WTC11 (cell line): ENCODE results near the gene GPC5. TPM values are rescaled to one million over a fixed set of nuclear protein-coding genes. Genes with fewer than 3 reads are reported as not detected.

Experiments
- ATAC-seq: fragments of 200-7000 bp; cut with Tn5 transposase; 2 replicates; pipeline ENCODE4 v1.10.0; 2021; ENCODE audit warnings: mild to moderate bottlenecking, moderate library complexity
- CTCF ChIA-PET: fragments of 300-600 bp; sonication (Branson Sonifier 250); formaldehyde crosslinking; loops from one replicate; lab custom pipeline; 2021; ENCODE audit warnings: antibody characterized with exemption; lab: Charles Lee
- POLR2A ChIA-PET: fragments of 350-600 bp; sonication (Branson Sonifier 250); formaldehyde crosslinking; loops from one replicate; lab custom pipeline; 2021; ENCODE audit warnings: antibody characterized with exemption; lab: Charles Lee
- DNase-seq: peaks from one replicate; pipeline ENCODE4 v3.0.0; 2021; ENCODE audit warnings: low spot score
- H3K27ac Mint-ChIP-seq: 2 replicates; pipeline ENCODE4 v1.8.0; 2021; ENCODE audit warnings: mixed read lengths
- H3K27me3 Mint-ChIP-seq: 2 replicates; pipeline ENCODE4 v1.8.0; 2021; ENCODE audit warnings: low read depth, mild to moderate bottlenecking, moderate library complexity, mixed read lengths
- H3K36me3 Mint-ChIP-seq: 2 replicates; pipeline ENCODE4 v1.8.0; 2021; ENCODE audit warnings: mixed read lengths
- H3K4me1 Mint-ChIP-seq: 2 replicates; pipeline ENCODE4 v1.8.0; 2022; ENCODE audit warnings: mixed read lengths
- H3K4me3 Mint-ChIP-seq: 2 replicates; pipeline ENCODE4 v1.8.0; 2021; ENCODE audit warnings: mild to moderate bottlenecking, moderate library complexity, mixed read lengths
- H3K9me3 Mint-ChIP-seq: 2 replicates; pipeline ENCODE4 v1.8.0; 2021; ENCODE audit warnings: mixed read lengths
- CREM ChIP-seq: sonication (generic); formaldehyde crosslinking; IDR thresholded peaks from 2 replicates; pipeline ENCODE4 v1.8.1; 2022; ENCODE audit warnings: mild to moderate bottlenecking, missing genetic modification reagents, moderate library complexity
- ELF4 ChIP-seq: sonication (generic); formaldehyde crosslinking; IDR thresholded peaks from 2 replicates; pipeline ENCODE4 v1.8.1; 2022; ENCODE audit warnings: low read depth, mild to moderate bottlenecking, moderate library complexity, missing genetic modification reagents
- MYBL2 ChIP-seq: sonication (generic); formaldehyde crosslinking; IDR thresholded peaks from 2 replicates; pipeline ENCODE4 v1.8.1; 2023; ENCODE audit warnings: mild to moderate bottlenecking, moderate library complexity, missing genetic modification reagents
- NR2C2 ChIP-seq: sonication (generic); formaldehyde crosslinking; IDR thresholded peaks from 2 replicates; pipeline ENCODE4 v1.8.0; 2022; ENCODE audit warnings: mild to moderate bottlenecking, missing genetic modification reagents
- RORB ChIP-seq: fragments of 250-450 bp; sonication (Bioruptor Pico); IDR thresholded peaks from 2 replicates; pipeline ENCODE4 v1.9.0; 2021; ENCODE audit warnings: mild to moderate bottlenecking
- SP1 ChIP-seq: sonication (generic); formaldehyde crosslinking; conservative IDR thresholded peaks from 2 replicates; pipeline ENCODE4 v1.8.1; 2022; ENCODE audit warnings: missing genetic modification reagents
- TCF7 ChIP-seq: sonication (generic); formaldehyde crosslinking; IDR thresholded peaks from 2 replicates; pipeline ENCODE4 v1.8.0; 2022; ENCODE audit warnings: mild to moderate bottlenecking, low read depth, missing genetic modification reagents, moderate library complexity
- ZBTB21 ChIP-seq: sonication (generic); formaldehyde crosslinking; IDR thresholded peaks from 2 replicates; pipeline ENCODE4 v1.8.1; 2023; ENCODE audit warnings: mild to moderate bottlenecking, missing genetic modification reagents, borderline replicate concordance
- ZNF317 ChIP-seq: sonication (generic); formaldehyde crosslinking; IDR thresholded peaks from 2 replicates; pipeline ENCODE4 v1.8.1; 2023; ENCODE audit warnings: low read depth, mild to moderate bottlenecking, moderate library complexity, missing genetic modification reagents, borderline replicate concordance
- total RNA-seq: library from RNA; stranded (reverse); gene quantifications from 3 replicates; pipeline ENCODE4 v1.2.3, GENCODE V29; 2021
- TF ChIP-seq, protein P1 (sequence below): sonication (generic); formaldehyde crosslinking; IDR thresholded peaks from 2 replicates; pipeline ENCODE4 v1.8.0; 2022; ENCODE audit warnings: missing genetic modification reagents
- TF ChIP-seq, protein P2 (sequence below): sonication (generic); formaldehyde crosslinking; IDR thresholded peaks from 2 replicates; pipeline ENCODE4 v1.8.0; 2022; ENCODE audit warnings: mild to moderate bottlenecking, missing genetic modification reagents
- TF ChIP-seq, protein P3 (sequence below): sonication (generic); formaldehyde crosslinking; IDR thresholded peaks from 2 replicates; pipeline ENCODE4 v1.8.1; 2022; ENCODE audit warnings: low read depth, missing genetic modification reagents, borderline replicate concordance
- TF ChIP-seq, protein P4 (sequence below): sonication (generic); formaldehyde crosslinking; IDR thresholded peaks from 2 replicates; pipeline ENCODE4 v1.8.0; 2023; ENCODE audit warnings: missing genetic modification reagents, mild to moderate bottlenecking, borderline replicate concordance
- TF ChIP-seq, protein P5 (sequence below): sonication (generic); formaldehyde crosslinking; IDR thresholded peaks from 2 replicates; pipeline ENCODE4 v1.8.1; 2022; ENCODE audit warnings: missing genetic modification reagents, borderline replicate concordance
- TF ChIP-seq, protein P6 (sequence below): sonication (generic); formaldehyde crosslinking; IDR thresholded peaks from 2 replicates; pipeline ENCODE4 v1.8.0; 2023; ENCODE audit warnings: missing genetic modification reagents
- TF ChIP-seq, protein P7 (sequence below): sonication (generic); formaldehyde crosslinking; IDR thresholded peaks from 2 replicates; pipeline ENCODE4 v1.8.1; 2023; ENCODE audit warnings: mild to moderate bottlenecking, missing genetic modification reagents, moderate library complexity
- TF ChIP-seq, protein P8 (sequence below): sonication (generic); formaldehyde crosslinking; conservative IDR thresholded peaks from 2 replicates; pipeline ENCODE4 v1.8.1; 2022; ENCODE audit warnings: mild to moderate bottlenecking, missing genetic modification reagents
- TF ChIP-seq, protein P9 (sequence below): sonication (generic); formaldehyde crosslinking; conservative IDR thresholded peaks from 2 replicates; pipeline ENCODE4 v1.8.1; 2023; ENCODE audit warnings: mild to moderate bottlenecking, low read depth, missing genetic modification reagents, moderate library complexity

GPC5 gene
- total RNA-seq, 1 experiment from 2014 or later = 0.46 TPM

DNA sequence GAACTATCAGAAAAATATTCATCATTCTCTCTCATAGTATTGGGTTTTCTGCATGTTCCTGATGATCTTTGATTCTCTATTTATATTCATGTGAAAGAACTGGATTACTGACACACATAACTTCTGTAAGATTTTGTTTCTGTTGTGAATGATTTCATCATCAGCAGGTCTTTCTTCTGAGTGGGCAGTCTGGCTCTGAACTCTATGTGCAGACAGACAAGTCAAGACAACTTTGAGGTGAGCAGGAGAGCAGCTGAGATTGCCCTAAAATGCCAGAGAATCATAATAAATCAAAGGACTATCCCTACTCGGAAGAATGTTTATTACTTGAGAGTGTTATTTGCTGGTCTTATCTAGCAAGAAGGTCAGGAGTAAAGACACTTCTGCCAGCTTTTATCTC is 1176.1 kb downstream of the GPC5 start (continued):
- TF ChIP-seq, protein P1, sequence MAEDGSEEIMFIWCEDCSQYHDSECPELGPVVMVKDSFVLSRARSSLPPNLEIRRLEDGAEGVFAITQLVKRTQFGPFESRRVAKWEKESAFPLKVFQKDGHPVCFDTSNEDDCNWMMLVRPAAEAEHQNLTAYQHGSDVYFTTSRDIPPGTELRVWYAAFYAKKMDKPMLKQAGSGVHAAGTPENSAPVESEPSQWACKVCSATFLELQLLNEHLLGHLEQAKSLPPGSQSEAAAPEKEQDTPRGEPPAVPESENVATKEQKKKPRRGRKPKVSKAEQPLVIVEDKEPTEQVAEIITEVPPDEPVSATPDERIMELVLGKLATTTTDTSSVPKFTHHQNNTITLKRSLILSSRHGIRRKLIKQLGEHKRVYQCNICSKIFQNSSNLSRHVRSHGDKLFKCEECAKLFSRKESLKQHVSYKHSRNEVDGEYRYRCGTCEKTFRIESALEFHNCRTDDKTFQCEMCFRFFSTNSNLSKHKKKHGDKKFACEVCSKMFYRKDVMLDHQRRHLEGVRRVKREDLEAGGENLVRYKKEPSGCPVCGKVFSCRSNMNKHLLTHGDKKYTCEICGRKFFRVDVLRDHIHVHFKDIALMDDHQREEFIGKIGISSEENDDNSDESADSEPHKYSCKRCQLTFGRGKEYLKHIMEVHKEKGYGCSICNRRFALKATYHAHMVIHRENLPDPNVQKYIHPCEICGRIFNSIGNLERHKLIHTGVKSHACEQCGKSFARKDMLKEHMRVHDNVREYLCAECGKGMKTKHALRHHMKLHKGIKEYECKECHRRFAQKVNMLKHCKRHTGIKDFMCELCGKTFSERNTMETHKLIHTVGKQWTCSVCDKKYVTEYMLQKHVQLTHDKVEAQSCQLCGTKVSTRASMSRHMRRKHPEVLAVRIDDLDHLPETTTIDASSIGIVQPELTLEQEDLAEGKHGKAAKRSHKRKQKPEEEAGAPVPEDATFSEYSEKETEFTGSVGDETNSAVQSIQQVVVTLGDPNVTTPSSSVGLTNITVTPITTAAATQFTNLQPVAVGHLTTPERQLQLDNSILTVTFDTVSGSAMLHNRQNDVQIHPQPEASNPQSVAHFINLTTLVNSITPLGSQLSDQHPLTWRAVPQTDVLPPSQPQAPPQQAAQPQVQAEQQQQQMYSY (CRISPR knock-in tag) = no peak
- no peak for TF ChIP-seq ZBTB21 (CRISPR knock-in tag)
- no peak for TF ChIP-seq RORB (CRISPR knock-in tag)
- TF ChIP-seq, protein P2, sequence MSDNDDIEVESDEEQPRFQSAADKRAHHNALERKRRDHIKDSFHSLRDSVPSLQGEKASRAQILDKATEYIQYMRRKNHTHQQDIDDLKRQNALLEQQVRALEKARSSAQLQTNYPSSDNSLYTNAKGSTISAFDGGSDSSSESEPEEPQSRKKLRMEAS (CRISPR knock-in tag) = no peak
- no peak for TF ChIP-seq TCF7
- TF ChIP-seq, protein P3, sequence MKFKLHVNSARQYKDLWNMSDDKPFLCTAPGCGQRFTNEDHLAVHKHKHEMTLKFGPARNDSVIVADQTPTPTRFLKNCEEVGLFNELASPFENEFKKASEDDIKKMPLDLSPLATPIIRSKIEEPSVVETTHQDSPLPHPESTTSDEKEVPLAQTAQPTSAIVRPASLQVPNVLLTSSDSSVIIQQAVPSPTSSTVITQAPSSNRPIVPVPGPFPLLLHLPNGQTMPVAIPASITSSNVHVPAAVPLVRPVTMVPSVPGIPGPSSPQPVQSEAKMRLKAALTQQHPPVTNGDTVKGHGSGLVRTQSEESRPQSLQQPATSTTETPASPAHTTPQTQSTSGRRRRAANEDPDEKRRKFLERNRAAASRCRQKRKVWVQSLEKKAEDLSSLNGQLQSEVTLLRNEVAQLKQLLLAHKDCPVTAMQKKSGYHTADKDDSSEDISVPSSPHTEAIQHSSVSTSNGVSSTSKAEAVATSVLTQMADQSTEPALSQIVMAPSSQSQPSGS = no peak
- TF ChIP-seq MYBL2 (CRISPR knock-in tag) = no peak
- TF ChIP-seq, protein P4, sequence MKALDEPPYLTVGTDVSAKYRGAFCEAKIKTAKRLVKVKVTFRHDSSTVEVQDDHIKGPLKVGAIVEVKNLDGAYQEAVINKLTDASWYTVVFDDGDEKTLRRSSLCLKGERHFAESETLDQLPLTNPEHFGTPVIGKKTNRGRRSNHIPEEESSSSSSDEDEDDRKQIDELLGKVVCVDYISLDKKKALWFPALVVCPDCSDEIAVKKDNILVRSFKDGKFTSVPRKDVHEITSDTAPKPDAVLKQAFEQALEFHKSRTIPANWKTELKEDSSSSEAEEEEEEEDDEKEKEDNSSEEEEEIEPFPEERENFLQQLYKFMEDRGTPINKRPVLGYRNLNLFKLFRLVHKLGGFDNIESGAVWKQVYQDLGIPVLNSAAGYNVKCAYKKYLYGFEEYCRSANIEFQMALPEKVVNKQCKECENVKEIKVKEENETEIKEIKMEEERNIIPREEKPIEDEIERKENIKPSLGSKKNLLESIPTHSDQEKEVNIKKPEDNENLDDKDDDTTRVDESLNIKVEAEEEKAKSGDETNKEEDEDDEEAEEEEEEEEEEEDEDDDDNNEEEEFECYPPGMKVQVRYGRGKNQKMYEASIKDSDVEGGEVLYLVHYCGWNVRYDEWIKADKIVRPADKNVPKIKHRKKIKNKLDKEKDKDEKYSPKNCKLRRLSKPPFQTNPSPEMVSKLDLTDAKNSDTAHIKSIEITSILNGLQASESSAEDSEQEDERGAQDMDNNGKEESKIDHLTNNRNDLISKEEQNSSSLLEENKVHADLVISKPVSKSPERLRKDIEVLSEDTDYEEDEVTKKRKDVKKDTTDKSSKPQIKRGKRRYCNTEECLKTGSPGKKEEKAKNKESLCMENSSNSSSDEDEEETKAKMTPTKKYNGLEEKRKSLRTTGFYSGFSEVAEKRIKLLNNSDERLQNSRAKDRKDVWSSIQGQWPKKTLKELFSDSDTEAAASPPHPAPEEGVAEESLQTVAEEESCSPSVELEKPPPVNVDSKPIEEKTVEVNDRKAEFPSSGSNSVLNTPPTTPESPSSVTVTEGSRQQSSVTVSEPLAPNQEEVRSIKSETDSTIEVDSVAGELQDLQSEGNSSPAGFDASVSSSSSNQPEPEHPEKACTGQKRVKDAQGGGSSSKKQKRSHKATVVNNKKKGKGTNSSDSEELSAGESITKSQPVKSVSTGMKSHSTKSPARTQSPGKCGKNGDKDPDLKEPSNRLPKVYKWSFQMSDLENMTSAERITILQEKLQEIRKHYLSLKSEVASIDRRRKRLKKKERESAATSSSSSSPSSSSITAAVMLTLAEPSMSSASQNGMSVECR (CRISPR knock-in tag) = no peak
- TF ChIP-seq, protein P5, sequence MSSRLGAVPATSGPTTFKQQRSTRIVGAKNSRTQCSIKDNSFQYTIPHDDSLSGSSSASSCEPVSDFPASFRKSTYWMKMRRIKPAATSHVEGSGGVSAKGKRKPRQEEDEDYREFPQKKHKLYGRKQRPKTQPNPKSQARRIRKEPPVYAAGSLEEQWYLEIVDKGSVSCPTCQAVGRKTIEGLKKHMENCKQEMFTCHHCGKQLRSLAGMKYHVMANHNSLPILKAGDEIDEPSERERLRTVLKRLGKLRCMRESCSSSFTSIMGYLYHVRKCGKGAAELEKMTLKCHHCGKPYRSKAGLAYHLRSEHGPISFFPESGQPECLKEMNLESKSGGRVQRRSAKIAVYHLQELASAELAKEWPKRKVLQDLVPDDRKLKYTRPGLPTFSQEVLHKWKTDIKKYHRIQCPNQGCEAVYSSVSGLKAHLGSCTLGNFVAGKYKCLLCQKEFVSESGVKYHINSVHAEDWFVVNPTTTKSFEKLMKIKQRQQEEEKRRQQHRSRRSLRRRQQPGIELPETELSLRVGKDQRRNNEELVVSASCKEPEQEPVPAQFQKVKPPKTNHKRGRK (CRISPR knock-in tag) = no peak
- TF ChIP-seq, protein P6, sequence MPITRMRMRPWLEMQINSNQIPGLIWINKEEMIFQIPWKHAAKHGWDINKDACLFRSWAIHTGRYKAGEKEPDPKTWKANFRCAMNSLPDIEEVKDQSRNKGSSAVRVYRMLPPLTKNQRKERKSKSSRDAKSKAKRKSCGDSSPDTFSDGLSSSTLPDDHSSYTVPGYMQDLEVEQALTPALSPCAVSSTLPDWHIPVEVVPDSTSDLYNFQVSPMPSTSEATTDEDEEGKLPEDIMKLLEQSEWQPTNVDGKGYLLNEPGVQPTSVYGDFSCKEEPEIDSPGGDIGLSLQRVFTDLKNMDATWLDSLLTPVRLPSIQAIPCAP = no peak
- no peak for TF ChIP-seq SP1
- TF ChIP-seq, protein P7, sequence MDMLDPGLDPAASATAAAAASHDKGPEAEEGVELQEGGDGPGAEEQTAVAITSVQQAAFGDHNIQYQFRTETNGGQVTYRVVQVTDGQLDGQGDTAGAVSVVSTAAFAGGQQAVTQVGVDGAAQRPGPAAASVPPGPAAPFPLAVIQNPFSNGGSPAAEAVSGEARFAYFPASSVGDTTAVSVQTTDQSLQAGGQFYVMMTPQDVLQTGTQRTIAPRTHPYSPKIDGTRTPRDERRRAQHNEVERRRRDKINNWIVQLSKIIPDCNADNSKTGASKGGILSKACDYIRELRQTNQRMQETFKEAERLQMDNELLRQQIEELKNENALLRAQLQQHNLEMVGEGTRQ = no peak
- TF ChIP-seq ELF4 (CRISPR knock-in tag) = no peak
- TF ChIP-seq, all 79 proteins: peak for 0

DNA sequence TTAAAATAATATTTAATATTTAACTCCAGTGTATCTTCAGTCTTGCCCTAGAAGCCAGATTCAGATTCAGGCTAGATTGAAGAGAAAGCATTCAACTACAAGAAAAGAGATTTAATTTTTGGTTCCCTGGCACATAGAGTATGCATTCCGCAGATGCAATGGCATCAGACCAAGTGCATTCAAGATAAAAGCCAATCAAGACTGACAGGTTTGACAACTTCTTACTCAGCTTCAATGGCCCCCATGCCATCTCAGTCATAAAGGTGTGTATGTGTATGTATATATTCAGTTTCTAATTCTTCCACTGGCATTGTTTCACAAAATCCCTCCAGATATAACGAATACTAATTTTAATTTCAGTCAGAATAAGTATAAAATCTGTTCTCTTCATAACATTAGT is 1177.4 kb downstream of the GPC5 start:
- no peaks in the 10 kb centered on the region for H3K9me3 Mint-ChIP-seq
- no peak for DNase-seq
- peaks cover 4% of the 10 kb centered on the region; the same call in 1 of the 2 replicates for H3K27me3 Mint-ChIP-seq
- TF ChIP-seq ZNF317 (CRISPR knock-in tag) = no peak
- no peak for TF ChIP-seq RORB (CRISPR knock-in tag)
- TF ChIP-seq, protein P2 (CRISPR knock-in tag) = no peak
- no peak for TF ChIP-seq CREM (CRISPR knock-in tag)
- TF ChIP-seq NR2C2 = no peak
- TF ChIP-seq, protein P8, sequence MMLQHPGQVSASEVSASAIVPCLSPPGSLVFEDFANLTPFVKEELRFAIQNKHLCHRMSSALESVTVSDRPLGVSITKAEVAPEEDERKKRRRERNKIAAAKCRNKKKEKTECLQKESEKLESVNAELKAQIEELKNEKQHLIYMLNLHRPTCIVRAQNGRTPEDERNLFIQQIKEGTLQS (CRISPR knock-in tag) = no peak
- TF ChIP-seq, protein P9, sequence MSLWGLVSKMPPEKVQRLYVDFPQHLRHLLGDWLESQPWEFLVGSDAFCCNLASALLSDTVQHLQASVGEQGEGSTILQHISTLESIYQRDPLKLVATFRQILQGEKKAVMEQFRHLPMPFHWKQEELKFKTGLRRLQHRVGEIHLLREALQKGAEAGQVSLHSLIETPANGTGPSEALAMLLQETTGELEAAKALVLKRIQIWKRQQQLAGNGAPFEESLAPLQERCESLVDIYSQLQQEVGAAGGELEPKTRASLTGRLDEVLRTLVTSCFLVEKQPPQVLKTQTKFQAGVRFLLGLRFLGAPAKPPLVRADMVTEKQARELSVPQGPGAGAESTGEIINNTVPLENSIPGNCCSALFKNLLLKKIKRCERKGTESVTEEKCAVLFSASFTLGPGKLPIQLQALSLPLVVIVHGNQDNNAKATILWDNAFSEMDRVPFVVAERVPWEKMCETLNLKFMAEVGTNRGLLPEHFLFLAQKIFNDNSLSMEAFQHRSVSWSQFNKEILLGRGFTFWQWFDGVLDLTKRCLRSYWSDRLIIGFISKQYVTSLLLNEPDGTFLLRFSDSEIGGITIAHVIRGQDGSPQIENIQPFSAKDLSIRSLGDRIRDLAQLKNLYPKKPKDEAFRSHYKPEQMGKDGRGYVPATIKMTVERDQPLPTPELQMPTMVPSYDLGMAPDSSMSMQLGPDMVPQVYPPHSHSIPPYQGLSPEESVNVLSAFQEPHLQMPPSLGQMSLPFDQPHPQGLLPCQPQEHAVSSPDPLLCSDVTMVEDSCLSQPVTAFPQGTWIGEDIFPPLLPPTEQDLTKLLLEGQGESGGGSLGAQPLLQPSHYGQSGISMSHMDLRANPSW (CRISPR knock-in tag) = no peak
- H3K4me1 Mint-ChIP-seq = 0 out of 2 replicates have a peak, but pooled peaks cover 3% of the 10 kb centered on the region
- no peak overlapping the region for H3K27ac Mint-ChIP-seq
- H3K4me3 Mint-ChIP-seq = no peak overlapping the region
- ChIA-PET POLR2A (no interaction called here), CTCF (no interaction called here)
- ATAC-seq = no peak
- H3K36me3 Mint-ChIP-seq = no peaks in the 10 kb centered on the region
